ENCODE results near the gene CDC40.

Gene CDC40

GRCh38 chr6:110246378-110246777 lies 66.2 kb downstream of the CDC40 start:
- no peak for ATAC-seq
- TF ChIP-seq ISL1 (CRISPR knock-in tag; IDR thresholded peaks at IDR 0.05) (no peak), SNAI2 (CRISPR knock-in tag; IDR thresholded peaks at IDR 0.05) (no peak), CSDC2 (CRISPR knock-in tag; IDR thresholded peaks at IDR 0.05) (no peak), ZC3H10 (CRISPR knock-in tag; IDR thresholded peaks at IDR 0.05) (no peak), OSR1 (CRISPR knock-in tag; IDR thresholded peaks at IDR 0.05) (no peak)

- ATAC-seq: no peak
- TF ChIP-seq GLIS3 (CRISPR knock-in tag; IDR thresholded peaks at IDR 0.05) (no peak), ZNF565 (CRISPR knock-in tag; conservative IDR thresholded peaks at IDR 0.05; ENCODE audit: low read depth) (no peak), ZNF70 (CRISPR knock-in tag; IDR thresholded peaks at IDR 0.05) (no peak), PATZ1 (CRISPR knock-in tag; IDR thresholded peaks at IDR 0.05; ENCODE audit: borderline replicate concordance) (no peak), TCF4 (CRISPR knock-in tag; IDR thresholded peaks at IDR 0.05; ENCODE audit: borderline replicate concordance) (no peak), TSHZ2 (CRISPR knock-in tag; IDR thresholded peaks at IDR 0.05) (no peak), SNAI2 (CRISPR knock-in tag; IDR thresholded peaks at IDR 0.05) (no peak), TOX (CRISPR knock-in tag; IDR thresholded peaks at IDR 0.05; ENCODE audit: borderline replicate concordance) (no peak)
These were observed 66.8 kb downstream of the CDC40 start for GRCh38 chr6:110246900-110247546.

- no peak for TF ChIP-seq POU6F1 (CRISPR knock-in tag; IDR thresholded peaks at IDR 0.05; ENCODE audit: borderline replicate concordance, low read depth)
- TF ChIP-seq OSR1 (CRISPR knock-in tag; IDR thresholded peaks at IDR 0.05): no peak
- TF ChIP-seq CSDC2 (CRISPR knock-in tag; IDR thresholded peaks at IDR 0.05): no peak
- no peak for ATAC-seq
These were observed 69.8 kb downstream of the CDC40 start for GRCh38 chr6:110250058-110250457.

GRCh38 chr6:110250838-110251237 lies 70.6 kb downstream of the CDC40 start:
- TF ChIP-seq RARB (CRISPR knock-in tag; IDR thresholded peaks at IDR 0.05): no peak
- TF ChIP-seq ZNF70 (CRISPR knock-in tag; IDR thresholded peaks at IDR 0.05): no peak
- no peak for TF ChIP-seq ESRRG (CRISPR knock-in tag; IDR thresholded peaks at IDR 0.05)
- no peak for TF ChIP-seq CSDC2 (CRISPR knock-in tag; IDR thresholded peaks at IDR 0.05)
- no peak for TF ChIP-seq CSRNP3 (CRISPR knock-in tag; IDR thresholded peaks at IDR 0.05)
- no peak for TF ChIP-seq ISL1 (CRISPR knock-in tag; IDR thresholded peaks at IDR 0.05)
- no peak for TF ChIP-seq ZNF565 (CRISPR knock-in tag; conservative IDR thresholded peaks at IDR 0.05; ENCODE audit: low read depth)
- TF ChIP-seq TSHZ2 (CRISPR knock-in tag; IDR thresholded peaks at IDR 0.05): no peak
- no peak for TF ChIP-seq PATZ1 (CRISPR knock-in tag; IDR thresholded peaks at IDR 0.05; ENCODE audit: borderline replicate concordance)
- TF ChIP-seq ZC3H10 (CRISPR knock-in tag; IDR thresholded peaks at IDR 0.05): no peak
- no peak for TF ChIP-seq BACH2 (CRISPR knock-in tag; IDR thresholded peaks at IDR 0.05; ENCODE audit: borderline replicate concordance)
- no peak for TF ChIP-seq GLIS3 (CRISPR knock-in tag; IDR thresholded peaks at IDR 0.05)
- no peak for TF ChIP-seq PPARA (CRISPR knock-in tag; IDR thresholded peaks at IDR 0.05; ENCODE audit: borderline replicate concordance)
- no peak for TF ChIP-seq ZNF8 (CRISPR knock-in tag; IDR thresholded peaks at IDR 0.05)
- no peak for TF ChIP-seq CREB5 (CRISPR knock-in tag; IDR thresholded peaks at IDR 0.05; ENCODE audit: low read depth)
- no peak for TF ChIP-seq SNAI2 (CRISPR knock-in tag; IDR thresholded peaks at IDR 0.05)
- TF ChIP-seq OSR1 (CRISPR knock-in tag; IDR thresholded peaks at IDR 0.05): no peak
- no peak for TF ChIP-seq ZFP30 (CRISPR knock-in tag; IDR thresholded peaks at IDR 0.05)
- no peak for TF ChIP-seq TOX (CRISPR knock-in tag; IDR thresholded peaks at IDR 0.05; ENCODE audit: borderline replicate concordance)
- no peak for ATAC-seq

Data from SK-N-SH treated with all-trans-retinoic acid at 6 μM for 48 hours (cell line).